K562 (cell line): ENCODE data around the gene MAP1A. TPM values are rescaled to one million over a fixed set of nuclear protein-coding genes. Genes with fewer than 3 reads are reported as not detected.
A peak's percentile ranks its signal among the peaks of the same experiment; 100 is the strongest.

Experiments used
- ATAC-seq: fragments of 200-7000 bp; cut with Tn5 transposase; 3 replicates; pipeline ENCODE4 v1.9.1; 2020; ENCODE audit warnings: moderate library complexity
- BruUV-seq: library from RNA; stranded (reverse); fragments of 400-500 nt; replicated peaks from 2 replicates; lab custom pipeline; 2021; lab: Mats Ljungman, UMichigan
- CTCF ChIA-PET: fragments of 300-600 bp; formaldehyde crosslinking; extraction: SDS; loops from one replicate; lab custom pipeline; 2021; ENCODE audit warnings: low intra/inter-chr PET ratio; lab: Yijun Ruan, JAX
- POLR2A ChIA-PET: fragments of 300-600, 350-650 bp; sonication (Branson Sonifier 250); formaldehyde crosslinking; extraction: SDS; loops from one replicate; lab custom pipeline; 2021; ENCODE audit warnings: antibody characterized with exemption, inconsistent platforms; lab: Yijun Ruan, JAX
- DNase-seq, 4 experiments: peaks; one replicate each; pipeline versions ENCODE4 v3.0.0 to v3.0.0-alpha.2; 2011 to 2018; ENCODE audit warnings: low spot score in 3 of 4, mixed read lengths in 3 of 4; ENCODE audit errors: extremely low read depth in 1 of 4
- FAIRE-seq: peaks from 2 replicates; lab custom pipeline; 2011; peaks lifted over from hg19 to GRCh38; lab: Jason Lieb, UNC
- H2AFZ ChIP-seq: 2 replicates; pipeline ENCODE4 v1.6.0; 2011; ENCODE audit warnings: low read depth, low read length, control low read depth, inconsistent platforms
- H3K27ac ChIP-seq: fragments of 200-600 bp; 3 replicates; pipeline ENCODE4 v1.8.0; 2011; ENCODE audit warnings: low read depth, mild to moderate bottlenecking, control low read depth, inconsistent platforms, low read length, moderate library complexity, mixed read lengths; ENCODE audit errors: extremely low read depth
- H3K27me3 ChIP-seq, 2 experiments: fragments of 300-600 bp in 1 of 2; 2 replicates in 1 of 2; 3 replicates in 1 of 2; pipeline versions ENCODE4 v1.6.0 to v1.8.0; 2011; ENCODE audit warnings: inconsistent platforms in 2 of 2, low read length in 2 of 2, mild to moderate bottlenecking in 1 of 2, mixed read lengths in 1 of 2, moderate library complexity in 1 of 2; ENCODE audit not compliant: control insufficient read depth in 2 of 2, insufficient read depth in 2 of 2
- H3K36me3 ChIP-seq: fragments of 300-600 bp; 3 replicates; pipeline ENCODE4 v1.8.0; 2011; ENCODE audit warnings: mild to moderate bottlenecking, low read length, inconsistent platforms; ENCODE audit not compliant: control insufficient read depth, insufficient read depth
- H3K4me1 ChIP-seq, 2 experiments: fragments of 200-600 bp in 1 of 2; replicated peaks in 1 of 2; 2 replicates in 1 of 2; 3 replicates in 1 of 2; pipeline versions ENCODE4 v1.5.1 to v1.8.0; 2011; ENCODE audit warnings: inconsistent platforms in 2 of 2, low read length in 2 of 2, mild to moderate bottlenecking in 1 of 2, mixed read lengths in 1 of 2, moderate library complexity in 1 of 2; ENCODE audit not compliant: control insufficient read depth in 2 of 2, insufficient read depth in 2 of 2
- H3K4me2 ChIP-seq: 2 replicates; pipeline ENCODE4 v1.6.1; 2011; ENCODE audit warnings: low read length, control low read depth, inconsistent platforms, mixed read lengths; ENCODE audit not compliant: insufficient read depth
- H3K4me3 ChIP-seq: fragments of 200-600 bp; sonication (generic), shearing (Covaris generic); 2 replicates; pipeline ENCODE4 v1.5.1; 2016; ENCODE audit warnings: control low read depth, inconsistent platforms
- H3K79me2 ChIP-seq: fragments of 200-600 bp; 3 replicates; pipeline ENCODE4 v1.8.0; 2011; ENCODE audit warnings: low read length, inconsistent platforms; ENCODE audit not compliant: control insufficient read depth, insufficient read depth
- H3K9ac ChIP-seq, 2 experiments: 2 replicates each; pipeline versions ENCODE4 v1.6.0 to v1.6.1; 2011; ENCODE audit warnings: low read depth in 2 of 2, low read length in 2 of 2, control low read depth in 1 of 2, inconsistent platforms in 1 of 2, mild to moderate bottlenecking in 1 of 2, mixed read lengths in 1 of 2; ENCODE audit not compliant: insufficient read depth in 1 of 2
- H3K9me1 ChIP-seq: one replicate; pipeline ENCODE4 v1.6.0; 2011; ENCODE audit warnings: inconsistent platforms, mild to moderate bottlenecking, low read length, moderate library complexity; ENCODE audit not compliant: control insufficient read depth, insufficient read depth
- H3K9me3 ChIP-seq: replicated peaks from 2 replicates; pipeline ENCODE4 v1.5.1; 2011; ENCODE audit warnings: low read depth, low read length, inconsistent platforms; ENCODE audit not compliant: control insufficient read depth, insufficient read depth
- H4K20me1 ChIP-seq: replicated peaks from 2 replicates; pipeline ENCODE4 v1.6.1; 2011; ENCODE audit warnings: low read length, inconsistent platforms, mixed read lengths; ENCODE audit not compliant: control insufficient read depth, insufficient read depth
- ADNP ChIP-seq: fragments of 200-800 bp; sonication (Bioruptor generic); IDR thresholded peaks from 2 replicates; pipeline ENCODE4 v1.6.1; 2016; ENCODE audit warnings: missing genetic modification characterization, missing compliant biosample characterization
- CBFB ChIP-seq: sonication (generic); formaldehyde crosslinking; IDR thresholded peaks from 2 replicates; pipeline ENCODE4 v1.4.0; 2020; ENCODE audit warnings: mild to moderate bottlenecking, missing genetic modification reagents
- CHCHD3 ChIP-seq: fragments of 250-450 bp; sonication (Bioruptor Pico); IDR thresholded peaks from 2 replicates; pipeline ENCODE4 v2.1.2; 2022; ENCODE audit warnings: mild to moderate bottlenecking
- ELF1 ChIP-seq: fragments of 200-800 bp; sonication (Bioruptor generic); IDR thresholded peaks from 2 replicates; pipeline ENCODE4 v1.6.1; 2016; ENCODE audit warnings: missing genetic modification characterization, missing compliant biosample characterization
- HDAC8 ChIP-seq: fragments of 450-650 bp; IDR thresholded peaks from 2 replicates; pipeline ENCODE4 v1.6.1; 2016; ENCODE audit warnings: mild to moderate bottlenecking, missing genetic modification characterization, moderate library complexity, missing compliant biosample characterization
- NR1H2 ChIP-seq: sonication (generic); formaldehyde crosslinking; IDR thresholded peaks from 2 replicates; pipeline ENCODE4 v1.4.0; 2020; ENCODE audit warnings: mild to moderate bottlenecking, missing genetic modification reagents
- POLR2B ChIP-seq: fragments of 450-650 bp; IDR thresholded peaks from 2 replicates; pipeline ENCODE4 v1.6.1; 2018; ENCODE audit warnings: low read depth; ENCODE audit not compliant: partially characterized antibody
- SNIP1 ChIP-seq: fragments of 450-650 bp; IDR thresholded peaks from 2 replicates; pipeline ENCODE4 v1.7.1; 2017; ENCODE audit warnings: low read depth, mild to moderate bottlenecking
- TCFL5 ChIP-seq: fragments of 250-450 bp; sonication (Bioruptor Pico); conservative IDR thresholded peaks from 2 replicates; pipeline ENCODE4 v1.6.1; 2021; ENCODE audit warnings: mild to moderate bottlenecking, moderate library complexity, matching md5 sums
- ZC3H11A ChIP-seq: IDR thresholded peaks from 2 replicates; pipeline ENCODE4 v1.6.1; 2012; ENCODE audit warnings: low read depth, low read length, improper control_type of control experiment
- ZNF134 ChIP-seq: fragments of 250-450 bp; sonication (Bioruptor Pico); conservative IDR thresholded peaks from 2 replicates; pipeline ENCODE4 v1.4.0; 2020
- ZNF398 ChIP-seq: fragments of 250-450 bp; sonication (Bioruptor Pico); IDR thresholded peaks from 2 replicates; pipeline ENCODE4 v1.8.0; 2021; ENCODE audit warnings: moderate library complexity, mild to moderate bottlenecking, inconsistent platforms
- ZNF408 ChIP-seq: fragments of 250-450 bp; sonication (Bioruptor Pico); IDR thresholded peaks from 2 replicates; pipeline ENCODE4 v1.4.0; 2020; ENCODE audit warnings: low read depth, mild to moderate bottlenecking, moderate library complexity
- ZNF57 ChIP-seq: fragments of 450-650 bp; formaldehyde crosslinking; IDR thresholded peaks from 2 replicates; pipeline ENCODE4 v1.4.0; 2020; ENCODE audit warnings: mild to moderate bottlenecking, moderate library complexity
- ZNF589 ChIP-seq: fragments of 200-800 bp; sonication (Bioruptor generic); IDR thresholded peaks from 2 replicates; pipeline ENCODE4 v1.6.1; 2016; ENCODE audit warnings: low read depth, missing genetic modification characterization, missing compliant biosample characterization
- ZNF639 ChIP-seq, 2 experiments: fragments of 200-800 bp in 1 of 2; sonication (Bioruptor generic) in 1 of 2; sonication (generic) in 1 of 2; formaldehyde crosslinking in 1 of 2; IDR thresholded peaks in 1 of 2; conservative IDR thresholded peaks in 1 of 2; 2 replicates each; pipeline versions ENCODE4 v1.5.0 to v1.6.1; 2016 to 2020; ENCODE audit warnings: missing compliant biosample characterization in 1 of 2, missing genetic modification characterization in 1 of 2, missing genetic modification reagents in 1 of 2
- WGBS: fragments of 100-300 bp; shearing (Covaris generic); methylation state at CpG from one replicate; pipeline ENCODE4 v1.1.6; 2016; ENCODE audit warnings: low coverage, mixed read lengths; ENCODE audit not compliant: insufficient coverage; ENCODE audit errors: missing lambda C conversion rate; 5-methylcytosine and 5-hydroxymethylcytosine counted together
- in situ Hi-C: fragments of 300-500 bp; cut with MboI; formaldehyde crosslinking; loops from 4 replicates; pipeline ENCODE4 v1.15.0; 2018; ENCODE audit warnings: inconsistent platforms, mixed read lengths
- intact Hi-C: fragments of 100-400 bp; cut with micrococcal nuclease; formaldehyde crosslinking; loops from 2 replicates; pipeline ENCODE4 v1.14.2; 2022
- polyA plus RNA-seq, 8 experiments: library from polyadenylated mRNA; depleted of rRNA in 4 of 8; stranded (reverse) in 5 of 8; unstranded in 3 of 8; fragments of >200 nt; fragmentation: Nextera tagmentation in 2 of 8; fragmentation: Illumina TruSeq in 1 of 8; extraction: Ambion mirVana in 2 of 8; extraction: Trizol in 1 of 8; gene quantifications; 2 replicates each; pipeline versions ENCODE4 v1.2.1 to v1.2.3, GENCODE V29; 2011 to 2014; ENCODE audit warnings: inconsistent platforms in 1 of 8, missing spikeins in 1 of 8
- total RNA-seq, 7 experiments: library from RNA; depleted of rRNA in 6 of 7; stranded (reverse); fragments of >200 nt in 6 of 7; fragmentation: Illumina TruSeq in 2 of 7; extraction: Trizol in 2 of 7; gene quantifications; 2 replicates each; pipeline versions ENCODE4 v1.2.1 to v1.2.3, GENCODE V29; 2011 to 2021; ENCODE audit warnings: low replicate concordance in 1 of 7
- TF ChIP-seq, protein P1 (sequence below): fragments of 250-450 bp; sonication (Bioruptor Pico); IDR thresholded peaks from 2 replicates; pipeline ENCODE4 v1.6.1; 2021; ENCODE audit warnings: mild to moderate bottlenecking
- TF ChIP-seq, protein P2 (sequence below): fragments of 250-450 bp; sonication (Bioruptor Pico); IDR thresholded peaks from 2 replicates; pipeline ENCODE4 v1.5.0; 2021

MAP1A gene
- total and polyA plus RNA-seq, 9 of the 15 experiments (the other 6 are each of a cell fraction or from before 2014, with no cell fraction given), result 2.0 to 20.3 (median 7.3) TPM

- H3K36me3 ChIP-seq, result peaks cover 55% of the 10 kb centered on the region; the same call in 2 of the 3 replicates
- peaks cover 24% of the 10 kb centered on the region; the same call in 2 of the 3 replicates for H3K79me2 ChIP-seq
- POLR2A ChIA-PET, result no interaction called here
- no peak for DNase-seq
- H2AFZ ChIP-seq, result no peak overlapping the region
- H3K27ac ChIP-seq, result no peak overlapping the region
- FAIRE-seq, result no peak
- ATAC-seq, result no peak
- no peaks in the 10 kb centered on the region for H3K9me1 ChIP-seq
- H4K20me1 ChIP-seq, result peaks cover 3% of the 10 kb centered on the region; the same call in 1 of the 2 replicates
- H3K4me2 ChIP-seq, result no peak overlapping the region
- CTCF ChIA-PET, result no interaction called here
- in situ Hi-C loops, result no loop called here
- WGBS, result 92% methylated on average over 11 of the region's 11 CpGs
- BruUV-seq, result no TSS peak
- peaks cover 20 to 30% of the 10 kb centered on the region in 2 experiments for H3K4me1 ChIP-seq
- intact Hi-C loops, result no loop called here
- no peaks in the 10 kb centered on the region for H3K9me3 ChIP-seq
- H3K27me3 ChIP-seq, result no peaks in the 10 kb centered on the region
- no peak overlapping the region for H3K4me3 ChIP-seq
- 0 out of 4 replicates have a peak overlapping the region, but pooled peaks of 1 of the 2 experiments have one; percentile 30 for H3K9ac ChIP-seq
- no peak for TF ChIP-seq ZNF398
- TF ChIP-seq ZNF408 (CRISPR knock-in tag), result no peak
- TF ChIP-seq TCFL5 (CRISPR knock-in tag), result no peak
- TF ChIP-seq CHCHD3, result no peak
- no peak for TF ChIP-seq ADNP (tag)
- TF ChIP-seq ZNF134 (CRISPR knock-in tag), result no peak
- no peak for TF ChIP-seq NR1H2
- TF ChIP-seq CBFB (CRISPR knock-in tag), result no peak
- TF ChIP-seq ZNF639 (CRISPR knock-in tag; conservative IDR thresholded peaks at IDR 0.05 in 1 of 2, IDR thresholded peaks at IDR 0.05 in 1 of 2), result no peak
- no peak for TF ChIP-seq HDAC8 (tag)
- no peak for TF ChIP-seq ZNF57 (CRISPR knock-in tag)
- TF ChIP-seq, protein P1, sequence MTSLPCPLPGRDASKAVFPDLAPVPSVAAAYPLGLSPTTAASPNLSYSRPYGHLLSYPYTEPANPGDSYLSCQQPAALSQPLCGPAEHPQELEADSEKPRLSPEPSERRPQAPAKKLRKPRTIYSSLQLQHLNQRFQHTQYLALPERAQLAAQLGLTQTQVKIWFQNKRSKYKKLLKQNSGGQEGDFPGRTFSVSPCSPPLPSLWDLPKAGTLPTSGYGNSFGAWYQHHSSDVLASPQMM (CRISPR knock-in tag), result no peak
- TF ChIP-seq, protein P2, sequence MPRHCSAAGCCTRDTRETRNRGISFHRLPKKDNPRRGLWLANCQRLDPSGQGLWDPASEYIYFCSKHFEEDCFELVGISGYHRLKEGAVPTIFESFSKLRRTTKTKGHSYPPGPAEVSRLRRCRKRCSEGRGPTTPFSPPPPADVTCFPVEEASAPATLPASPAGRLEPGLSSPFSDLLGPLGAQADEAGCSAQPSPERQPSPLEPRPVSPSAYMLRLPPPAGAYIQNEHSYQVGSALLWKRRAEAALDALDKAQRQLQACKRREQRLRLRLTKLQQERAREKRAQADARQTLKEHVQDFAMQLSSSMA (CRISPR knock-in tag), result no peak
- no peak for TF ChIP-seq ELF1
- TF ChIP-seq POLR2B, result no peak
- no peak for TF ChIP-seq SNIP1
- no peak for TF ChIP-seq ZC3H11A
- no peak for TF ChIP-seq ZNF589 (CRISPR knock-in tag)
These were observed 4.0 kb downstream of the MAP1A start for GRCh38 chr15:43521419-43521818.
